Ecto neural progenitor cell (in vitro differentiated cells): ENCODE measurements around the gene PHAX.
"Not testable (repeated sequence)": the region's sequence is repeated elsewhere in the genome, so short reads cannot be mapped to it uniquely, and the experiment has no call there.

Experiments used
- DNase-seq: peaks from one replicate; pipeline ENCODE4 v3.0.0-alpha.2; 2018; ENCODE audit warnings: low spot score

PHAX gene

GRCh38 chr5:126603402-126603991 is 2.8 kb downstream of the PHAX start:
- DNase-seq: no peak

GRCh38 chr5:126605525-126605924 is 4.8 kb downstream of the PHAX start:
- DNase-seq: no peak

- DNase-seq: no peak
These were observed 9.4 kb downstream of the PHAX start for GRCh38 chr5:126610160-126610559.

- no peak for DNase-seq
These were observed 9.9 kb downstream of the PHAX start for GRCh38 chr5:126610616-126611015.

GRCh38 chr5:126613941-126614592 is 13.3 kb downstream of the PHAX start:
- no peak for DNase-seq

GRCh38 chr5:126615286-126615685 is 14.5 kb downstream of the PHAX start:
- no peak for DNase-seq

GRCh38 chr5:126617603-126618002 is 16.9 kb downstream of the PHAX start:
- DNase-seq: not testable (repeated sequence)

- DNase-seq: no peak
These were observed 19.0 kb downstream of the PHAX start for GRCh38 chr5:126619781-126620180.

- no peak for DNase-seq
These were observed 23.8 kb downstream of the PHAX start for GRCh38 chr5:126624534-126624933.

- no peak for DNase-seq
These were observed 27.4 kb downstream of the PHAX start for GRCh38 chr5:126628102-126628501.

- DNase-seq: no peak
These were observed 31.2 kb downstream of the PHAX start for GRCh38 chr5:126631920-126632319.

GRCh38 chr5:126633552-126633951 is 32.8 kb downstream of the PHAX start:
- no peak for DNase-seq

GRCh38 chr5:126635585-126635984 is 34.8 kb downstream of the PHAX start:
- no peak for DNase-seq

GRCh38 chr5:126636956-126637355 is 36.2 kb downstream of the PHAX start:
- DNase-seq: no peak

GRCh38 chr5:126640866-126641265 is 40.1 kb downstream of the PHAX start:
- no peak for DNase-seq

- no peak for DNase-seq
These were observed 40.6 kb downstream of the PHAX start for GRCh38 chr5:126641387-126641786.

- DNase-seq: no peak
These were observed 44.4 kb downstream of the PHAX start for GRCh38 chr5:126645132-126645531.

GRCh38 chr5:126647071-126647470 is 46.3 kb downstream of the PHAX start:
- DNase-seq: no peak

GRCh38 chr5:126648471-126648870 is 47.7 kb downstream of the PHAX start:
- no peak for DNase-seq

GRCh38 chr5:126649057-126649456 is 48.3 kb downstream of the PHAX start:
- not testable (repeated sequence) for DNase-seq

GRCh38 chr5:126649709-126650108 is 49.0 kb downstream of the PHAX start:
- not testable (repeated sequence) for DNase-seq

- no peak for DNase-seq
These were observed 49.7 kb downstream of the PHAX start for GRCh38 chr5:126650463-126650862.

- DNase-seq: no peak
These were observed 50.3 kb downstream of the PHAX start for GRCh38 chr5:126651013-126651577.
